Activated CD4-positive, alpha-beta memory T cell treated with anti-CD3 and anti-CD28 coated beads, Interleukin-2, amount 10 ng/mL, durations not matched to agents 7 days and 5 days (primary cell): ENCODE measurements around the gene KCNA3. TPM values are rescaled to one million over a fixed set of nuclear protein-coding genes. Genes with fewer than 3 reads are reported as not detected.

Experiments
- CTCF ChIA-PET: fragments of 350-600 bp; sonication (Branson Sonifier 250); formaldehyde crosslinking; loops from one replicate; lab custom pipeline; 2021; ENCODE audit warnings: antibody characterized with exemption, inconsistent platforms; lab: Charles Lee
- POLR2A ChIA-PET: fragments of 350-600 bp; sonication (Branson Sonifier 250); formaldehyde crosslinking; loops from one replicate; lab custom pipeline; 2021; ENCODE audit warnings: antibody characterized with exemption; lab: Charles Lee
- DNase-seq: peaks from one replicate; pipeline ENCODE4 v3.0.0-alpha.2; 2020
- H3K27ac Mint-ChIP-seq: one replicate; pipeline ENCODE4 v1.8.0; 2021; ENCODE audit warnings: mild to moderate bottlenecking, mixed read lengths
- H3K27me3 Mint-ChIP-seq: one replicate; pipeline ENCODE4 v1.8.0; 2021; ENCODE audit warnings: mixed read lengths
- H3K36me3 Mint-ChIP-seq: one replicate; pipeline ENCODE4 v1.8.0; 2021; ENCODE audit warnings: low read depth, mixed read lengths
- H3K4me1 Mint-ChIP-seq: one replicate; pipeline ENCODE4 v1.8.0; 2021; ENCODE audit warnings: mixed read lengths
- H3K4me3 Mint-ChIP-seq: one replicate; pipeline ENCODE4 v1.8.0; 2021; ENCODE audit warnings: mild to moderate bottlenecking, mixed read lengths
- H3K9me3 Mint-ChIP-seq: one replicate; pipeline ENCODE4 v1.8.0; 2021; ENCODE audit warnings: mixed read lengths
- total RNA-seq, 2 experiments: library from RNA; stranded (reverse); gene quantifications; one replicate each; pipeline ENCODE4 v1.2.3, GENCODE V29; 2021

The KCNA3 gene
- total RNA-seq, 2 experiments from 2014 or later, result 84.9 to 86.2 TPM

- no peak overlapping the region for H3K4me3 Mint-ChIP-seq
- ChIA-PET POLR2A (interaction anchor here (1.0 kb wide), 1 partner anchor 23 kb away, joined by 3 read pairs; the partner anchor contains the start of gene KCNA3), CTCF (interaction anchor here (0.7 kb wide), 1 partner anchor 68 kb away, joined by 4 read pairs; no protein-coding TSS in a partner anchor)
- H3K4me1 Mint-ChIP-seq, result peaks cover 4% of the 10 kb centered on the region
- peaks cover 6% of the 10 kb centered on the region for H3K27me3 Mint-ChIP-seq
- no peak for DNase-seq
- H3K36me3 Mint-ChIP-seq, result peaks cover 2% of the 10 kb centered on the region
- H3K27ac Mint-ChIP-seq, result no peak overlapping the region
- H3K9me3 Mint-ChIP-seq, result no peaks in the 10 kb centered on the region
Observed at GRCh38 chr1:110697606-110698005, 22.9 kb upstream of the KCNA3 start.

- no peaks in the 10 kb centered on the region for H3K9me3 Mint-ChIP-seq
- H3K4me1 Mint-ChIP-seq, result peaks cover 4% of the 10 kb centered on the region
- CTCF ChIA-PET, result no interaction called here
- no peak overlapping the region for H3K27ac Mint-ChIP-seq
- POLR2A ChIA-PET, result no interaction called here
- H3K36me3 Mint-ChIP-seq, result peaks cover 2% of the 10 kb centered on the region
- H3K27me3 Mint-ChIP-seq, result peaks cover 6% of the 10 kb centered on the region
- DNase-seq, result no peak
- no peak overlapping the region for H3K4me3 Mint-ChIP-seq
Observed at GRCh38 chr1:110696818-110697217, 22.1 kb upstream of the KCNA3 start.

- peaks cover 7% of the 10 kb centered on the region for H3K27me3 Mint-ChIP-seq
- no peaks in the 10 kb centered on the region for H3K36me3 Mint-ChIP-seq
- H3K27ac Mint-ChIP-seq, result no peak overlapping the region
- ChIA-PET POLR2A (no interaction called here), CTCF (no interaction called here)
- H3K4me3 Mint-ChIP-seq, result no peak overlapping the region
- DNase-seq, result no peak
- H3K4me1 Mint-ChIP-seq, result peaks cover 2% of the 10 kb centered on the region
- no peaks in the 10 kb centered on the region for H3K9me3 Mint-ChIP-seq
Observed at GRCh38 chr1:110690709-110691365, 16.1 kb upstream of the KCNA3 start.

- Mint-ChIP-seq H3K4me1 (peaks cover 2% of the 10 kb centered on the region), H3K27me3 (peaks cover 7% of the 10 kb centered on the region), H3K27ac (no peak overlapping the region), H3K9me3 (no peaks in the 10 kb centered on the region), H3K36me3 (no peaks in the 10 kb centered on the region), H3K4me3 (no peak overlapping the region)
- no peak for DNase-seq
- ChIA-PET CTCF (interaction anchor here (1.4 kb wide), 1 partner anchor 166 kb away, joined by 4 read pairs; no protein-coding TSS in a partner anchor), POLR2A (no interaction called here)
Observed at GRCh38 chr1:110689868-110690267, 15.1 kb upstream of the KCNA3 start.

GRCh38 chr1:110688514-110688913 lies 13.8 kb upstream of the KCNA3 start:
- H3K4me3 Mint-ChIP-seq, result no peak overlapping the region
- H3K4me1 Mint-ChIP-seq, result peaks cover 2% of the 10 kb centered on the region
- DNase-seq, result no peak
- ChIA-PET POLR2A (no interaction called here), CTCF (interaction anchor here (3.7 kb wide), 1 partner anchor 68 kb away, joined by 14 read pairs; no protein-coding TSS in a partner anchor)
- H3K36me3 Mint-ChIP-seq, result no peaks in the 10 kb centered on the region
- peaks cover 7% of the 10 kb centered on the region for H3K27me3 Mint-ChIP-seq
- no peaks in the 10 kb centered on the region for H3K9me3 Mint-ChIP-seq
- no peak overlapping the region for H3K27ac Mint-ChIP-seq

GRCh38 chr1:110687250-110687649 lies 12.5 kb upstream of the KCNA3 start:
- no peak overlapping the region for H3K27ac Mint-ChIP-seq
- POLR2A ChIA-PET, result no interaction called here
- no peaks in the 10 kb centered on the region for H3K9me3 Mint-ChIP-seq

GRCh38 chr1:110686188-110686587 lies 11.4 kb upstream of the KCNA3 start:
- no peak overlapping the region for H3K4me3 Mint-ChIP-seq
- H3K27ac Mint-ChIP-seq, result no peak overlapping the region
- DNase-seq, result peak; percentile 21
- ChIA-PET POLR2A (no interaction called here), CTCF (interaction anchor here (3.7 kb wide), 1 partner anchor 66 kb away, joined by 14 read pairs; no protein-coding TSS in a partner anchor)
- H3K27me3 Mint-ChIP-seq, result peaks cover 3% of the 10 kb centered on the region
- H3K36me3 Mint-ChIP-seq, result no peaks in the 10 kb centered on the region
- peaks cover 2% of the 10 kb centered on the region for H3K4me1 Mint-ChIP-seq
- H3K9me3 Mint-ChIP-seq, result no peaks in the 10 kb centered on the region

More at GRCh38 chr1:110687250-110687649, 12.5 kb upstream of the KCNA3 start:
- no peak for DNase-seq
- peaks cover 2% of the 10 kb centered on the region for H3K4me1 Mint-ChIP-seq
- peaks cover 3% of the 10 kb centered on the region for H3K27me3 Mint-ChIP-seq
- H3K36me3 Mint-ChIP-seq, result no peaks in the 10 kb centered on the region
- CTCF ChIA-PET, result interaction anchor here (3.7 kb wide), 1 partner anchor 67 kb away, joined by 14 read pairs; no protein-coding TSS in a partner anchor
- no peak overlapping the region for H3K4me3 Mint-ChIP-seq

GRCh38 chr1:110684491-110684890 lies 9.8 kb upstream of the KCNA3 start:
- Mint-ChIP-seq H3K27me3 (peaks cover 3% of the 10 kb centered on the region), H3K27ac (no peak overlapping the region), H3K4me1 (peaks cover 2% of the 10 kb centered on the region), H3K36me3 (peaks cover 12% of the 10 kb centered on the region), H3K9me3 (no peaks in the 10 kb centered on the region), H3K4me3 (no peak overlapping the region)
- ChIA-PET POLR2A (interaction anchor here (1.4 to 2.4 kb wide), 2 partner anchors 9 to 11 kb away, joined by 3 to 6 read pairs; no protein-coding TSS in a partner anchor), CTCF (interaction anchor here (1.0 kb wide), 1 partner anchor 54 kb away, joined by 3 read pairs; no protein-coding TSS in a partner anchor)
- no peak for DNase-seq

- H3K36me3 Mint-ChIP-seq, result peaks cover 22% of the 10 kb centered on the region
- CTCF ChIA-PET, result interaction anchor here (0.6 kb wide), 1 partner anchor 81 kb away, joined by 3 read pairs; no protein-coding TSS in a partner anchor
- no peak overlapping the region for H3K4me3 Mint-ChIP-seq
- no peak for DNase-seq
- no peak overlapping the region for H3K27ac Mint-ChIP-seq
- no peaks in the 10 kb centered on the region for H3K27me3 Mint-ChIP-seq
- peaks cover 3% of the 10 kb centered on the region for H3K4me1 Mint-ChIP-seq
- POLR2A ChIA-PET, result interaction anchor here (1.0 to 2.4 kb wide), 2 partner anchors 9 to 63 kb away, joined by 3 to 6 read pairs; no protein-coding TSS in a partner anchor
- H3K9me3 Mint-ChIP-seq, result no peaks in the 10 kb centered on the region
Observed at GRCh38 chr1:110682898-110683297, 8.2 kb upstream of the KCNA3 start.

- peaks cover 22% of the 10 kb centered on the region for H3K36me3 Mint-ChIP-seq
- no peak overlapping the region for H3K4me3 Mint-ChIP-seq
- ChIA-PET POLR2A (no interaction called here), CTCF (interaction anchor here (0.8 to 1.9 kb wide), 4 partner anchors 32 to 107 kb away, joined by 3 to 7 read pairs (median 4); no protein-coding TSS in a partner anchor)
- no peak overlapping the region for H3K27ac Mint-ChIP-seq
- no peaks in the 10 kb centered on the region for H3K9me3 Mint-ChIP-seq
- DNase-seq, result no peak
- peaks cover 20% of the 10 kb centered on the region for H3K4me1 Mint-ChIP-seq
- no peaks in the 10 kb centered on the region for H3K27me3 Mint-ChIP-seq
Observed at GRCh38 chr1:110680036-110680735, 5.4 kb upstream of the KCNA3 start.

- peaks cover 21% of the 10 kb centered on the region for H3K4me1 Mint-ChIP-seq
- no peaks in the 10 kb centered on the region for H3K27me3 Mint-ChIP-seq
- H3K36me3 Mint-ChIP-seq, result peaks cover 39% of the 10 kb centered on the region
- H3K4me3 Mint-ChIP-seq, result no peak overlapping the region
- no peak overlapping the region for H3K27ac Mint-ChIP-seq
- ChIA-PET POLR2A (interaction anchor here (1.2 to 7.2 kb wide), 4 partner anchors 45 to 109 kb away, joined by 3 to 206 read pairs (median 6); no protein-coding TSS in a partner anchor), CTCF (interaction anchor here (2.2 to 3.5 kb wide), 2 partner anchors 58 to 88 kb away, joined by 11 to 21 read pairs; no protein-coding TSS in a partner anchor)
- no peaks in the 10 kb centered on the region for H3K9me3 Mint-ChIP-seq
- no peak for DNase-seq
Observed at GRCh38 chr1:110677526-110677925, 2.8 kb upstream of the KCNA3 start.

GRCh38 chr1:110676970-110677369 lies 2.2 kb upstream of the KCNA3 start:
- H3K27me3 Mint-ChIP-seq, result no peaks in the 10 kb centered on the region
- peaks cover 44% of the 10 kb centered on the region for H3K36me3 Mint-ChIP-seq
- no peak overlapping the region for H3K27ac Mint-ChIP-seq
- ChIA-PET POLR2A (interaction anchor here (1.0 to 7.2 kb wide), 7 partner anchors 29 to 111 kb away, joined by 3 to 206 read pairs (median 4); no protein-coding TSS in a partner anchor), CTCF (interaction anchor here (2.2 to 3.5 kb wide), 2 partner anchors 58 to 88 kb away, joined by 11 to 21 read pairs; no protein-coding TSS in a partner anchor)
- no peak for DNase-seq
- H3K9me3 Mint-ChIP-seq, result no peaks in the 10 kb centered on the region
- H3K4me3 Mint-ChIP-seq, result no peak overlapping the region
- H3K4me1 Mint-ChIP-seq, result peaks cover 21% of the 10 kb centered on the region
